ENCODE measurements around the gene LIN37.

DNA sequence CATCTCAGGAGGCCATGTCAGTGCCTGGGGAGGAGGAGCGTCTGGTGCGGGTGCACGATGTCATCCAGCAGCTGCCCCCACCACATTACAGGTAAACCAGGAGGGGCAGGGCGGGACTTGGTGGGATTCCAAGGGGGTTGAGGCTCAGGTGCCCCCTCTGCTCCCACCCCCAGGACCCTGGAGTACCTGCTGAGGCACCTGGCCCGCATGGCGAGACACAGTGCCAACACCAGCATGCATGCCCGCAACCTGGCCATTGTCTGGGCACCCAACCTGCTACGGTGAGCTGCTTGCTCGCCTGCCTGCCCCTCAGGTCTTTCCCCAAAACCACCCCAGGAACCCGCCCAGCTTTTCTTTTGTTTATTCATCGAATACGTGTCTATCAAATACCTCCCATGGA, 34.2 kb downstream of the LIN37 start:
- no peak for TF ChIP-seq POLR2A (IDR thresholded peaks at IDR 0.05)
- TF ChIP-seq, protein P1, sequence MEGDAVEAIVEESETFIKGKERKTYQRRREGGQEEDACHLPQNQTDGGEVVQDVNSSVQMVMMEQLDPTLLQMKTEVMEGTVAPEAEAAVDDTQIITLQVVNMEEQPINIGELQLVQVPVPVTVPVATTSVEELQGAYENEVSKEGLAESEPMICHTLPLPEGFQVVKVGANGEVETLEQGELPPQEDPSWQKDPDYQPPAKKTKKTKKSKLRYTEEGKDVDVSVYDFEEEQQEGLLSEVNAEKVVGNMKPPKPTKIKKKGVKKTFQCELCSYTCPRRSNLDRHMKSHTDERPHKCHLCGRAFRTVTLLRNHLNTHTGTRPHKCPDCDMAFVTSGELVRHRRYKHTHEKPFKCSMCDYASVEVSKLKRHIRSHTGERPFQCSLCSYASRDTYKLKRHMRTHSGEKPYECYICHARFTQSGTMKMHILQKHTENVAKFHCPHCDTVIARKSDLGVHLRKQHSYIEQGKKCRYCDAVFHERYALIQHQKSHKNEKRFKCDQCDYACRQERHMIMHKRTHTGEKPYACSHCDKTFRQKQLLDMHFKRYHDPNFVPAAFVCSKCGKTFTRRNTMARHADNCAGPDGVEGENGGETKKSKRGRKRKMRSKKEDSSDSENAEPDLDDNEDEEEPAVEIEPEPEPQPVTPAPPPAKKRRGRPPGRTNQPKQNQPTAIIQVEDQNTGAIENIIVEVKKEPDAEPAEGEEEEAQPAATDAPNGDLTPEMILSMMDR (IDR thresholded peaks at IDR 0.05): no peak
